HG03575 (cell line): ENCODE data around the gene SLC4A11.
"Not testable (repeated sequence)": the region's sequence is repeated elsewhere in the genome, so short reads cannot be mapped to it uniquely, and the experiment has no call there.

Source experiments
- ATAC-seq: cut with Tn5 transposase; IDR thresholded peaks from one replicate; pipeline ENCODE4 v1.9.1; 2021; ENCODE audit not compliant: unreplicated experiment, insufficient number of reproducible peaks, low FRiP score; ENCODE audit errors: extremely low read depth

Gene SLC4A11

GRCh38 chr20:3231889-3232588 lies 7.0 kb downstream of the SLC4A11 start:
- no peak for ATAC-seq

GRCh38 chr20:3231116-3231515 lies 7.9 kb downstream of the SLC4A11 start:
- ATAC-seq = no peak

- no peak for ATAC-seq
Observed at GRCh38 chr20:3229798-3230197, 9.2 kb downstream of the SLC4A11 start.

- no peak for ATAC-seq
Observed at GRCh38 chr20:3229158-3229557, 9.8 kb downstream of the SLC4A11 start.

- no peak for ATAC-seq
Observed at GRCh38 chr20:3228750-3229032, 10.3 kb downstream of the SLC4A11 start.

GRCh38 chr20:3227936-3228749 lies 10.8 kb downstream of the SLC4A11 start:
- no peak for ATAC-seq

GRCh38 chr20:3227506-3227905 lies 11.5 kb downstream of the SLC4A11 start:
- ATAC-seq = no peak

- ATAC-seq = no peak
Observed at GRCh38 chr20:3226864-3227263, 12.1 kb downstream of the SLC4A11 start.

GRCh38 chr20:3226093-3226492 lies 12.9 kb downstream of the SLC4A11 start:
- no peak for ATAC-seq

- no peak for ATAC-seq
Observed at GRCh38 chr20:3224681-3225421, 14.1 kb downstream of the SLC4A11 start.

GRCh38 chr20:3223994-3224680 lies 14.9 kb downstream of the SLC4A11 start:
- ATAC-seq = no peak

- no peak for ATAC-seq
Observed at GRCh38 chr20:3223651-3223993, 15.4 kb downstream of the SLC4A11 start.

GRCh38 chr20:3222635-3223600 lies 16.1 kb downstream of the SLC4A11 start:
- ATAC-seq = no peak

GRCh38 chr20:3221398-3222226 lies 17.4 kb downstream of the SLC4A11 start:
- no peak for ATAC-seq

GRCh38 chr20:3218307-3218988 lies 20.5 kb downstream of the SLC4A11 start:
- no peak for ATAC-seq

GRCh38 chr20:3215359-3215917 lies 23.6 kb downstream of the SLC4A11 start:
- ATAC-seq = not testable (repeated sequence)

GRCh38 chr20:3213226-3213625 lies 25.8 kb downstream of the SLC4A11 start:
- ATAC-seq = no peak
